GM18511 (cell line): ENCODE measurements around the gene CHRNA10.

ENCODE experiments used
- ATAC-seq: cut with Tn5 transposase; IDR thresholded peaks from one replicate; pipeline ENCODE4 v1.9.1; 2021; ENCODE audit warnings: mild to moderate bottlenecking, moderate library complexity; ENCODE audit not compliant: unreplicated experiment

The CHRNA10 gene

GRCh38 chr11:3637201-3637600 lies 34.0 kb downstream of the CHRNA10 start:
- no peak for ATAC-seq

GRCh38 chr11:3635641-3636375 lies 35.4 kb downstream of the CHRNA10 start:
- no peak for ATAC-seq

GRCh38 chr11:3632070-3632660 lies 39.0 kb downstream of the CHRNA10 start:
- no peak for ATAC-seq

- no peak for ATAC-seq
Observed at GRCh38 chr11:3631331-3631730, 39.9 kb downstream of the CHRNA10 start.

GRCh38 chr11:3627291-3627690 lies 43.9 kb downstream of the CHRNA10 start:
- ATAC-seq: no peak

- ATAC-seq: no peak
Observed at GRCh38 chr11:3626250-3626960, 44.8 kb downstream of the CHRNA10 start.

- no peak for ATAC-seq
Observed at GRCh38 chr11:3623767-3624458, 47.3 kb downstream of the CHRNA10 start.

- ATAC-seq: no peak
Observed at GRCh38 chr11:3623121-3623520, 48.1 kb downstream of the CHRNA10 start.

GRCh38 chr11:3622521-3622920 lies 48.7 kb downstream of the CHRNA10 start:
- ATAC-seq: no peak

- no peak for ATAC-seq
Observed at GRCh38 chr11:3617990-3618389, 53.2 kb downstream of the CHRNA10 start.

- ATAC-seq: no peak
Observed at GRCh38 chr11:3616721-3617460, 54.3 kb downstream of the CHRNA10 start.

- no peak for ATAC-seq
Observed at GRCh38 chr11:3615998-3616397, 55.2 kb downstream of the CHRNA10 start.
